NCI-H82 (cell line): ENCODE data around the gene MTHFD1L.
"Not testable (repeated sequence)": the region's sequence is repeated elsewhere in the genome, so short reads cannot be mapped to it uniquely, and the experiment has no call there.

ENCODE experiments used
- DNase-seq: peaks from one replicate; lab custom pipeline; 2025; lab: John Stamatoyannopoulos, UW

MTHFD1L gene

DNA sequence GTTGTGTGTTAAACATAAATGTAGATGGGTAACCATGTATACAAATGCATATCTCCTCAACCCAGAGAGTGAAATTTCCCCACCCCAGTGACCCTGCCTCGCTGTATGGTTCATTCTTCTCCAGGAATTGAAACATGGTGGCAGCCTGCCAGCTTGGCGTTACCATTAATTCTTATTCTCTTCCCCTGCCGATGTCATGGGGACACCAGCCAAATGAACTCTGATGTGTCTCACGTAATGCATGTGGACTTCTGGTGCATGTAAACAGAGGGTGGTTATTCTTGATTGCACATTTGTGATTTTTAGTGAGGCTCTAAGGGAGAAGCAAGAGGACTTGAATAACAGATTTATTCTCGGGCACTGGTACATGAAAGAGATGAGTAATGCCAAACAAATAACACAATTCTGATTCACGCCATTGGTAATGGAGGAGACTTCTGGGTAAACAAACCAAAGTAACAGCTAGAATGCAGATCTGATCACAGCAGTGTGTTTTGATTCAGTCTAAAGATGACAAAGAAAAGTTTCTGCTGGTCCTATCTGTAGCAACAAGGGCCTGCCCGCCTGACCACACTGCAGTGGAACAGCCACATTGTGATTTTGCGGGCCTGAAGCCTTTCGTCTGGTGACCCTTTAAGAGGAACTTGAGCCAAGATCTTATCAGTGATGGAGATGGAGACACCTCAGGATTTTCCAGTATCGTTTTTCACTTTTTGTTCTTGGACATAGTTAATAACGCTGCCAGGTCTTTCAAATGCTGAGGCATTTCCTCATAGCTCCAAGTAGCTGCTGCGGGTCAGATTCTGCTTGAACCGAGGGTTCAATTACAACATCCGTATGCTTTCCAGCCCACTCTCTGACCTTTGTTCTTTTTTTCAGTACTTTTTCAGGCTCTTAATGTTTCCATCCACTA is 202.4 kb downstream of the MTHFD1L start:
- DNase-seq: no peak

DNA sequence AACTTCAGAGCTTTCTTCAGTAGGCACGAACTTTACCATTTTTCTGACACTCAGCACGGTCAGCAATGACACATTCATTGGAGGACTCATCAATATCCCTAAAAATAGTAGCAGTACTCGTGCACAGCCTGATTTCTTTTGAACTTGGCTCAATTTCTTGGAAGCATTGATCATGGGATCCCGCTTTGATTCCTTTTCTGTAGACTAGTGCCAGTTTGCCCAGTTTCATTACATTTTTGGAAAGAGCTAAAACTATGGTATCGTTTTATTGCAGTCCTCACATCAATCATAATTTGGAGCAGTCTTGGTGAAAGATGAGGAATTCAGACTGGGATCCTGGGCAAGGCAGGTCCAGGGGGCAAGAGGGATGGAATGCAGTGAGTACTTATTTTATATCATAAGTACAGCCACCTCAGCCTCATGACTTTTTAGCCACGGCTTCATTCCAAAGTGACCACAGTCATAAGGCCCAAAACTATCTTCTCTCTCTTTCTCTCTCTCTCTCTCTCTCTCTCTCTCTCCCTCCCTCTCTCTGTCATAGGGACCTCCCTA is 203.3 kb downstream of the MTHFD1L start:
- DNase-seq: no peak

DNA sequence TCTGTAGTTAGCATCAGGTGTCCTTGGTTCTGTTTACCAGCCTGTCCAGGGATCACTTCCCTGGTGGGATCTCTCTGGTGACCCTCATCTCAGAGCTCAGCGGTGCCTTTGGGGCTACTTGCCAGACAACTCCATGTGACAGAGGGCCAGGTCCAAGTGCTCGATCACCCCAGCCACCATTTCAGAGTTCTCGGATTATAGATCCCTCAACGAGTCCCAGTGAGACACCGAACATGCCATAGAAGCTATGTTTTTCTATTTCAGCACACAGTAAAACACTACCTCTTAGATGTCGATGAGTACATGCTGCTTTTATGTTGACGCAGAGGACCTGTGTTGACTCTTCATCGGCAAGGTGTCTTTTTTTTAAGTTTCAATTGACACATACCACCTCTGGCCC is 204.1 kb downstream of the MTHFD1L start:
- DNase-seq: no peak

DNA sequence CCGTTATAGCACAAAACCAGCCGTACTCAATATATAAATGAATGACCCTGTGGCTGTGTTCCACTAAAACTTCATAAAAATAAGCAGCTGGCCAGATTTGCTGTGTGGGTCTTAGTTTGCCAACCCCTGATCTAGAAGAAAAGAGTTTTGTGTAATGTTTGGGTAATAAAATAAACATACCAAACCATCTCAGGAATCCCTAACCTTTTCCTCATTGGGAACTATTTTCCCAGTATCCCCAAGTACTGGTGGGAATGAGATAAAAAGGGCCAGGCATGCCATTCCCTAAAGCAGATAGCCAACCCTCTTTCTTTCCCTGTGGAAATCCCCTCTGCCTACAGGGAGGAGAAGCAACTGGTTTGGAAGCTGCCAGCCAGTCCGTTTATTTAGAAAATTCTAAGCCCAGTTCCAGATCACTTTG is 205.1 kb downstream of the MTHFD1L start:
- DNase-seq: no peak

DNA sequence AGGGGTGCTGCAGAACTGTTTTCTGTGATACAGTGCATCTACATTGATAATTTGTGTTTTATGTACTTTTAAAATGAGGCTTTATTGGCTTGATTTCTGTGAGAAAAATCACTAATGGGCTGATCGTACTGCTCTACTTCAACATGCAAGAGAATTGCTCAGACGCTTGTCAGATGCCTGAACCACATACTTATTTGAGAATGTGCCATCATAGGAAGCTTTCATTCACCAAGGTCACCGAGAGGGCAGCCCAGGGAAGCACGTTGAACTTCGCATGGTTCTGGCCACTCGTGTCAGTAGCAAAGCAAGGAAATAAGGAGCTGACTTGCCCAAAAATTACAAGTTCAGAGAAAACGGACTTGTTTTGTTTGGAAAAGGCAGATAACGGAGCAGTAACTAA is 205.8 kb downstream of the MTHFD1L start:
- no peak for DNase-seq

DNA sequence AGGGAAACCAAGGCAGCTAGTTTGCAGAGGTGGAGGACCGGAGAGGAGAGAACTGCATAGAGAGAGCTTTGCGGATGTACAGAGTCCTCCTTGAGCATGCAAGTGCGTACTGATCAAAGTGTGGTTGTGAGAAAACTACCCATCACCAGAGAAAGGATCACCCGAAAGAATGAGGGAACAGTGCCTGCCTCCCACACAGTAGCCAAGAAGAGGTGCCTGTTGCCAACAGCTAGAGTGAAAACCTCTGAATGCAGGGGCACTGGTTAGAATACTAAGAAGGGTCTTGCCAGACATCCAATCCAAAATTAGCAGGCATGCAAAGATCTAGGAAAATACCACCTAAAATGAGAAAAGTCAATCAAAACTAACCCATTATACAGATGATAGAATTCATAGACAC is 207.6 kb downstream of the MTHFD1L start:
- no peak for DNase-seq

DNA sequence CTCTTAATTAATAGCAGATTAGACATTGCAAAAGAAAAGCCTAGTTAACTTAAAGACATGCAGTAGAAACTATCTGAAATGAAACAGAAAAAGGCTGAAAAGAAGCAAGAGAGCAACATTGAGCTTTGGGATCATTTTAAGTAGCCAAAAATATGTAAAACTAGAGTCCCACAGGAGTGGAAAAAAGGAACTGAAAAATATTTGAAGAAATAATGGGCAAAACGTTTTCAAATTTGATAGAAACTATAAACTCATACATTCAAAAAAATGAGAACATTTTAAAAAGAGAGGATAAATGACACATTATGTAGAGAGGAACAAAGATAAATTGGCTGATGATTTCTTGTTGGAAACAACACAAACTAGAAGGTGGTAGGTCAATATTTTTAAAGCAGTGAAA is 208.2 kb downstream of the MTHFD1L start:
- no peak for DNase-seq

DNA sequence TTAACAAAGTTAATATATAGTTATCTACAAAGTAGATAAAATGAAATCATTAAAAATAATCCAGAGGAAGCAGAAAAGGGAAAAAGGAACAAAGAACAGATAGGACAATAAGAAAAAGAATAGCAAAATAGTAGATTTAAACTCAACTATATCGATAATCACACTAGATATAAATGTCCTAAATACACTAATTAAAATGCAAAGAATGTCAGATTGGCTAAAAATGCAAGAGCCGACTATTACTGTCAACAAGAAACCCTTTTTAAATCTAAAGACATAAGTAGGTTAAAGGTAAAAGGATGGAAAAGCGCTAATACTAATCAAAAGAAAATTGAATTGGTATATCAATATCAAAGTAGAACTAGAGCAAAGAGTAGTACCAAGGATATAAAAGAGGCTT is 209.5 kb downstream of the MTHFD1L start:
- no peak for DNase-seq

DNA sequence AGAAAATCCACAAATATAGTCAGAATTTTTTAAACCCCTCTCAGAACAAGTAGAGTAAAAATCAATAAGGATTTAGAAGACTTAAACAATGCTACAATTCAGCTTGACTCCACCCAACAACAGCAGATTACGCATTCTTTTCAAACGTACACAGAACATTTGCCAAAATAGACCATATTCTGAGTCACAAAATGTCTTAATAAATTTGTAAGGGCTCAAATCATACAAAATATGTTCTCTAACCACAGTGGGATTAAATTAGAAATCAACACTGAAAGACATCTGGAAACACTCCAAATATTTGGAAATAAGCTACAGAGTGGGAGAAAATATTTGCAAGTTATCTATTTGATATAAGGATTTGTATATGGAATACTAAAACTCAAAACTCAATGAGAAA is 210.0 kb downstream of the MTHFD1L start:
- no peak for DNase-seq

DNA sequence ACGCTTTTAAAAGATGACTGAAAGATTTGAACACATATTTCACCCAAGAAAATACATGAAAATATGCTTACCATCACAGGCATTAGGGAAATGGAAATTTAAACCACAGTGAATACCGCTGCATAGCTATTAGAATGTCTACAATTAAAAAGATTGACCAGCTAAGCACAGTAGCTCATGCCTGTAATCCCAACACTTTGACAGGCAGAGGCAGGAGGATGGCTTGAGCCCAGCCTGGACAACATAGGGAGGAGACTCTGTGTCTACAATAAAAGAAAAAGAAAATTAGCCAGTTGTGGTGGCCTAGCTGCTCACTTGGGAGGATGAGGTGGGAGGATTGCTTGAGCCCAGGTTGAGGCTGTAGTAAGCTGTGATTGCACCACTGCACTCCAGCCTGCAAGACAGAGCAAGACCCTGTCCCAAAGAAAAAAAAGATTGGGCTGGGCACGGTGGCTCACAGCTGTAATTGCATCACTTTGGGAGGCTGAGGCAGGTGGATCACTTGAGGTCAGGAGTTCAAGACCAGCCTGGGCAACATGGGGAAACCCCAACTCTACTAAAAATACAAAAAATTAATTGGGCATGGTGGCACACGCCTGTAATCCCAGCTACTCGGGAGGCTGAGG is 210.5 kb downstream of the MTHFD1L start:
- DNase-seq: no peak

DNA sequence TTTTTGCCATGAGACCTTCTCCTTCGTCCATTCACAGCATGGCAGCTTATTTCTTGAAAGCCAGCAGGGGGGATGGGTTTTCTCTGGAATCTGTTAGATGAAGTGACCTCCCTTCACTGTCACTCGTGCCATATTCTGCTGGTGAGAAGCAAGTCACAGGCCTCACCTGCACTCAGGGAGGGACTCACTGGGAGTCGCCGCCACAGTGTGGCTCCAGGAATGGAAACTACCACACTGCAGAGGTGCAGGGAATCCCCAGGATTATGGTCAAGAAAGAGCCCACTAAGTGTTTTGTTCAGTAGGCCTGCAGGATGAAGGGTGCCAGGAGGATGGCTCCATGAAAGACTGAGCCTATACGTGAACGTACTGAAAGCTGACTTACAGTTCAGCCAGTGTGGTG is 213.2 kb downstream of the MTHFD1L start:
- no peak for DNase-seq

DNA sequence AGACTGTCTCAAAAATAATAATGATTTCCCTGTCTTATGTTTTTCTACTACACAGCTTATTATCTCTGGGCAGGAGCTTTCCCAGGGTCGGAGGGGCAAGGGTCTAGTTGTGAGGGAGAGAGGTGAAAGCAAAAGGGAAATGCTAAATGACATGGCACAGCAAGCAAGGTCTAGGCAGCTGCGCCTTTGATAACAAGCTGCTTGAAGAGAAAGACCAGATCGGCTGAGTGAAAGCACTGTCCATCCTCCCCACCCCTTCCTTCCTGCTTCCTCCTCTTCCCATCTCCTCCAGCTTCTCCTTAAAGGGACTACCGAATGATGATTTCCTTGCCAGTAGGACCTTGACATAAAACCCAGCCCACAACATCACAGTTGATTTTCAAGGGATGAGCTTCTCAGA is 216.2 kb downstream of the MTHFD1L start:
- DNase-seq: no peak

DNA sequence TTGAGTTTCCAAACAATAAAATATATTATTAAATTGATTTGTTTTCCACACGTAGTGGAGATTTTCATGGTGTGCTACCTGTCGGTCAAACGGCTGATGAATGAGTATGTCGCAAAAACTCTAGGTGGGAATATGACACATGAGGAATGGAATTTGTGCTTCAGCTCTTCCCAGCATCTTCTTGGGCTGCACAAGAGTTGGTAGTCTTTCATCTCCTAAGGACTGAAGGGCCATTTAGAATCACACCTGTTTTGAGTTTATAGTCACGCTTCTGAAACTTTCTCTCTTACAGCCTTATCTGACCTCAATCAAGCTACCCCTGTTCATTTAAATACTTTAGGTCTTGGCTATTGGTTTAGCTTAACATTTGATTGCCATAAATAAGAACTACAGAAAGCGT is 216.6 kb downstream of the MTHFD1L start:
- no peak for DNase-seq

DNA sequence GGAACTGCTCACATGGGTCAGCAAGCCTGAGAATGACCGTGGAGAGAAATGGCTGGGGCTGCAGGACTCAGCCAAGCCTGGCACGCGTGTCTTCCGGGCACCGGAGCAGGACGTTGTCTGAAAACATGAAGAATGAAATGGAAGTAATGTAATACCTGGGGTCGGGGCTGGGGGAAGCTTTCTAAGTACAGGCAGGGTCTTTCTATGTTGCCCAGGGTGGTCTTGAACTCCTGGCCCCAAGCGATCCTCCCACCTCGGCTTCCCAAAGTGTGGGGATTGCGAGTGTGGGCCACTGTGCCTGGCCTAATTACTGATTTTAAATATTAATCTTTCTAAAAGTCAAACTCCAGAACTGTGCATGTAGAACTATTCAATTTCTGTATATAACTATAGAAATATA is 218.8 kb downstream of the MTHFD1L start:
- no peak for DNase-seq

DNA sequence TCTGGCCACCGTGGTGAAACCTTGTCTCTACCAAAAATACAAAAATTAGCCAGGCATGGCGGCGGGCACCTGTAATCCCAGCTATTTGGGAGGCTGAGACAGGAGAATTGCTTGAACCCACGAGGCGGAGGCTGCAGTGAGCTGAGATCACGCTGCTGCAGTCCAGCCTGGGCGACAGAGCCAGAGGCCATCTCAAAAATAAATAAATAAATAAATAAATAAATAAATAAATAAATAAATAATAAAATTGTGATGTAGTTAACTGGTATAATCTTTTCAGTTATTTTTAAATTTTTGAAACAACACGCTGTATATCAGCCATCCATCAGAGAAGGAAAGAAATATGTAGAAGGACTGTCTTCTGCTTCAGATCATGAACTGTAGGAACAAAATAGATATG is 221.6 kb downstream of the MTHFD1L start:
- not testable (repeated sequence) for DNase-seq

DNA sequence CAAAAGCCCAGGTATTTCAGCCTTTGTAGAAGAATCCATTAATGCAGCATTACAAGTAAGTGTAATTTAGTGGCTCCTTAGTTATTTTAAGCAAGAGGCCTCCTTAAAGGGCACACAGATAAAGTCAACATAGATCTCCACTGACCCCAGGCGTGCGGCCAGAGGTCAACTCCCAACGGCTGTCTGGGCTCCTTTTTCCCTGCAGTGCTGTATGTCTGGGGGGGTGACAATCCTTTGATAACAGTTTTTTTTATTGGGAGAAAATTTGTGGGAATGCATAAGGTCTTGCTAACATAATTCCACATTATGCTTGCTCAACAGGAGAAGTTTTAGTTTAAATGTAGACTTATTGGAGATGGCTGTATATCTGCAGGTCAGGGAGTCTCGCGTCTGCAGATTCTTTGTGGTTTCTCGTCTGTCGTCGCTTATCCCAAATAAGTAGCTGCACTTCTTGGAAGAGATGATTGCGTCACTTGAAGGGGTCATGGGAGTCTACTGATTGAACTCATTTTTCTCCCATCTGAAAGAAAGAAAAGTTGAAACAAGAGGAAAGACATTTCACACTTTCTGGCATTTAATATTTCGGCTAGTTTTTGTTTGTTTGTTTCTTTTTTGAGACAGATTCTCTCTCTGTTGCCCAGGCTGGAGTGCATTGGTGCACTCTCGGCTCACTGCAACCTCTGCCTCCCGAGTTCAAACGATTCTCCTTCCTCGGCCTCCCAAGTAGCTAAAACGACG is 222.5 kb downstream of the MTHFD1L start:
- no peak for DNase-seq

DNA sequence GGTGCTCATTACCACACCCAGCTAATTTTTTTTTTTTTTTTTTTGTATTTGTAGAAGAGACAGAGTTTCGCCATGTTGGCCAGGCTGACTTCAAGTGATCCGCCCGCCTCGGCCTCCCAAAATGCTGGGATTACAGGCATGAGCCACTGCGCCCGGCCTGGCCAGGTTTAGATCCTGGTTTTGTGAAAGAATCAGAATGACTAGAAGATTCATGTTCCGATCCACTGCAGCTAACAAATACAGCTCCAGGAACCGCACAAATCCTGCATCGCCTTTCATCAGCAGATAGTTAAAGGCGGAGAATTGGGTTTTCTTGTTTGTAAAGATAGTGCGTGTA is 223.1 kb downstream of the MTHFD1L start:
- DNase-seq: no peak

DNA sequence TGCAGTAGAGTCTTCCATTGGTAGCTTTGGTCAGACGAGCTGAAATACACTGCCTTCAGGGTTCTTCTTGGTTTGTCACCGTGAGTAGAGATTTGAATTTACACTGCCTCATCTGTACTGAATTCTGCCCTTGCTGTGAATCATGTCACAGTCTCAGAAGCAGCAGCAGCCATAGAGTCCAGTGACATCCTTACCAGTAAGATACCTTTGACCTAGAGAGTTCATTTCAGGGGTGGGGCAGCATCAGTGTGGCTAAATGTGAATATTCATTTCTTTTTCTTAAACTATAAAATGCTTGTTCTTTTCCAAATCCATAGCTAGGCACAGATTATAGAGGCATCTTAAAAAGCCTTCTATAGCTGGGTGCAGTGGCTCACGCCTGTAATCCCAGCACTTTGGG is 223.5 kb downstream of the MTHFD1L start:
- DNase-seq: no peak

DNA sequence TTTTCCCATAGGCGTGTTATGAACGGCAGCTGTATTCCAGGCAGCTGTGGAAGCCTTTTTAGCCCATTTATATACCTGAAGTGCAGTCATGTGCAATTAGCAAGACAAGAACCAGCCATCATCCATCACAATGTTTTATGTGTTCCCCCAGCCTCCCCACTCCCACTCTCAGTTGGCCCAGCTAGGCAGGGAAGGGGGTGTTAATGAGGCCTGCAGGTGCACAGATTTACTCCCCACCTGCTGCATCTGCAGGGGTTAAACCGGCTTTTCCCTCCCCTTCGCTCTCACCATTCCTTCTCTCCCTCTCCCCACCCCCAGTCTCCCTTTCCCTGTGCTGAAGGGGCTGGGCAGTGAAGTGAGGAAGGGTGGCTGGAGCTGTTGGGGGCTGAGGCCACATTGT is 224.5 kb downstream of the MTHFD1L start:
- DNase-seq: no peak

DNA sequence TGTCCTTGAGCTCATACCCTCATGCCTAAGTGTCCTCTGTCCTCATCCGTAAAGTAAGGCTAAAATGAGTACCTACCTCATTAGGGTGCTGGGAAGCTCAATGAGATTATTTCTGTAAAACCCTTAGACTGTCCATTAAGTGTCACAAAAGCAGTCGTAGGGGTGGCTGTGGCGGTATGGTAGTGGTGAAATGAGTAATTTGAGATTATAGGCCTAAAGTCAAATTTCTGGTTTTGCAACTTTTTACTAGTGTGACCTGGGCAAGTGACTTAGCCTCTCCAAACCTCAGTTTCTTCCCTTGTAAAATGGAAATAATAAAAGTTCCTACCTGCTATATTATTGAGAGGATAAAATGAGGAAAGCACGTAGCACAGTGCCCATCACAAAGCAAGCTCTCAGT is 226.1 kb downstream of the MTHFD1L start:
- DNase-seq: no peak

DNA sequence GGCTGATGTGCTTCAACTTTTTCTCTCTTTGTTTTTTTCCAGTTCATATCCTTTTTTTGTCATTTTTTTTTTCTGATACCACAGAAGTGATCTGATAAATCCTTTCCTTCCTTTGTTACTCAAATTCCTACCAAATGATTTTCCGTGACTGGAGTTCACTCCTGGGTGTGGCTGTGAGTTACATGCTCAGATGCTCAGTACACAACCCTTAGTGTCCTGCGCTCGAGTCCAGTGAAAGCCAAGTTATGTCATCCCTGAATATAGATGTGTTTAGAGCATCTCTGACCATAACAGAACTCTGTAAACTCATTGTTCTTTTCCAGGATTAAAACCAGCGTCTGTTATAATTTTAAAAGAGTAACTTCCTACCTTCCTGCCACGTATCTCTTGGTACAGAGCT is 227.1 kb downstream of the MTHFD1L start:
- no peak for DNase-seq

DNA sequence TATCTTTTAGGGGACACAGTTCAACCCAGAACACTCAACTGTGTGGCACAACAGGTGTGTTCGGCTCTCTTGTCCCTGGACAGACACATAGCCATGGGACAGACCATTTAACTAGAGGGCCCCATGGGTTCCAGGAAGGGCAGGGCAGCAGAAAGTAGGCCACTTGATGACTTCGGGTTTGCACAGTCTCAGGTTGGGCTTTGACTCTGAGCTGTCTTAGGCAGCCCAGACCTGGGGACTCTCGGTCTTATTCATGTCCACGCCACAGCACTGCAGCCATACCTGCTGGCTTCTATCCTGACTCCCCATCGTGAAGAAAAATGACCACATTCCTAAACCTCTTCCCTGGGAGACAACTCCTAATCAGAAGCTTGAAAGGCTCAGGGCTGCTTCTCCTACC is 228.2 kb downstream of the MTHFD1L start:
- no peak for DNase-seq
